ENCODE results near the gene EVC. TPM values are rescaled to one million over a fixed set of nuclear protein-coding genes. Genes with fewer than 3 reads are reported as not detected.

The EVC gene
- polyA plus RNA-seq, 1 donor = 14.8 TPM

GRCh38 chr4:5755161-5755560, 44.2 kb downstream of the EVC start:
- DNase-seq (ENCODE audit: low read depth) = no peak

GRCh38 chr4:5755679-5756078, 44.7 kb downstream of the EVC start:
- no peak for DNase-seq (ENCODE audit: low read depth)

GRCh38 chr4:5756271-5756670, 45.3 kb downstream of the EVC start:
- no peak for DNase-seq (ENCODE audit: low read depth)

GRCh38 chr4:5757091-5757490, 46.1 kb downstream of the EVC start:
- no peak for DNase-seq (ENCODE audit: low read depth)

- DNase-seq (ENCODE audit: low read depth) = no peak
Measured at GRCh38 chr4:5757536-5757935, 46.5 kb downstream of the EVC start.

GRCh38 chr4:5757954-5758353, 47.0 kb downstream of the EVC start:
- no peak for DNase-seq (ENCODE audit: low read depth)

GRCh38 chr4:5758741-5759140, 47.7 kb downstream of the EVC start:
- no peak for DNase-seq (ENCODE audit: low read depth)

- no peak for DNase-seq (ENCODE audit: low read depth)
Measured at GRCh38 chr4:5759236-5760075, 48.5 kb downstream of the EVC start.

- DNase-seq (ENCODE audit: low read depth) = no peak
Measured at GRCh38 chr4:5760246-5760645, 49.2 kb downstream of the EVC start.

GRCh38 chr4:5760936-5761480, 50.0 kb downstream of the EVC start:
- DNase-seq (ENCODE audit: low read depth) = no peak

GRCh38 chr4:5770051-5770450, 59.0 kb downstream of the EVC start:
- DNase-seq (ENCODE audit: low read depth) = no peak

- no peak for DNase-seq (ENCODE audit: low read depth)
Measured at GRCh38 chr4:5772528-5773270, 61.7 kb downstream of the EVC start.

GRCh38 chr4:5773271-5773555, 62.2 kb downstream of the EVC start:
- DNase-seq (ENCODE audit: low read depth) = no peak

GRCh38 chr4:5774416-5775036, 63.5 kb downstream of the EVC start:
- DNase-seq (ENCODE audit: low read depth) = no peak

- DNase-seq (ENCODE audit: low read depth) = no peak
Measured at GRCh38 chr4:5776510-5776909, 65.5 kb downstream of the EVC start.

GRCh38 chr4:5780831-5781480, 70.0 kb downstream of the EVC start:
- no peak for DNase-seq (ENCODE audit: low read depth)

GRCh38 chr4:5781691-5782090, 70.7 kb downstream of the EVC start:
- no peak for DNase-seq (ENCODE audit: low read depth)

- no peak for DNase-seq (ENCODE audit: low read depth)
Measured at GRCh38 chr4:5782829-5783476, 72.0 kb downstream of the EVC start.

- no peak for DNase-seq (ENCODE audit: low read depth)
Measured at GRCh38 chr4:5783486-5783885, 72.5 kb downstream of the EVC start.

- no peak for DNase-seq (ENCODE audit: low read depth)
Measured at GRCh38 chr4:5784021-5784420, 73.0 kb downstream of the EVC start.

- no peak for DNase-seq (ENCODE audit: low read depth)
Measured at GRCh38 chr4:5784960-5785611, 74.1 kb downstream of the EVC start.
